GM18858 (cell line): Measurements from ENCODE around the gene MYO6.
"Not testable (repeated sequence)": the region's sequence is repeated elsewhere in the genome, so short reads cannot be mapped to it uniquely, and the experiment has no call there.

Experiments used
- ATAC-seq: cut with Tn5 transposase; IDR thresholded peaks from one replicate; pipeline ENCODE4 v1.9.1; 2021; ENCODE audit not compliant: unreplicated experiment

Gene MYO6

DNA sequence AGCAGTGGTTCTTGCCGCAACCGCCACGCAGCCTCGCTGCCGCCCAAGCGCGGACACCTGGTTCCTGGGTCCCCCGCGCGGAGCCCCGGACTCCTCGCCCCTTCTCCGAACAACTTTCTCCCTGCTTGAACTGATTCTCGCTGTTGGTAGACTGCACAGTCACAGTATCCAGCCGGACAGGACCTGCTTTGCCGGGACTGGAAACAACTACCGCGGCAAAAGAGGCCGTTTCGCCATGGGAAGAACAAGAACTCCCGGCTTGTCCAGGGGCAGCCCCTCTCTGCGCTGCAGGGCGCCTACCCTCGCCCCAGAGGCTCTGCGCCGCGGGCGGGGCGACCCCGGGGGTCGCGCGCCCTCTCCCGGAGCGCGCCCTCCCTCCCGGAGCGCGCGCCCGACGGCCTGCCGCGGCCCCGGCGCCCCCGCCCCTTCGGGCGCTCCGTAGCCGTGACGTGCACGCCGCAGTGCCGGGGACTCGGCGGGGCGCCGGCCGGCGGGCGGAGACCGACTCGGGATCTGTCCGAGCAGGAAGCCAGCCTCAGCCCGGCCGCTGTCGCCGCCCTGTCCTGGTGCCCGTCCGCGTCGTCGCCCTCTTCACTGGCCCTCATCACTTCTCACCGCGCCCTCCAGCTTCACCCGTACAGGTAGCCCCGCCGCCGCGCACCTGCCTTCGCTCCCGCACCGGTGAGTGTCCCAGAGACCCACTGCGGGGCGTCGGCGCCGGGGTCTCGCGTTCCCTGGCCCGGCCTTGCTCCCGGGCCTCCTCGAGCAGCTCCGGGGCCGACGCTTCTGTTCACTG, at the start of gene MYO6:
MYO6 (plus strand) TSS at position 497 of the 796 bp plus-strand sequence. CDS start 68,309 bp downstream, outside the sequence.
- peak; percentile 69 for ATAC-seq

- not testable (repeated sequence) for ATAC-seq
Observed at GRCh38 chr6:75708334-75708733, 40.7 kb upstream of the MYO6 start.

DNA sequence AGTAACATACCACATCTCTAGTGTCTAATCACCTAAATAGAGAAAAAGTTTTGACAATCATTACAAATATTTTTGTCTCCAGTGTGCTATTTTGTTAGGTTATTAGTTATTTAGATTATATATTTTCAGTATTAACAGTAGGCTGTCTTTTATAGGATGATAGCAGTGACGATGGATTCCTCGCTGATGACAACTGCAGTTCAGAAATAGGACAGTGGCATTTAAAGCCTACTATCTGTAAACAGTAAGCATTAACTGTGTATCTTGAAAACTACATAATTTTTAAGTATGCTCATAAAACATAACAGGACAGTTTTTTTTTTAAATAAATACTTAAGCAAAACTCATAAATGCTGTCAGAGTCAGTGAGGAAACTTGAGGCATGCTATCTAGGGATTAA, 37.9 kb upstream of the MYO6 start:
- ATAC-seq: no peak

DNA sequence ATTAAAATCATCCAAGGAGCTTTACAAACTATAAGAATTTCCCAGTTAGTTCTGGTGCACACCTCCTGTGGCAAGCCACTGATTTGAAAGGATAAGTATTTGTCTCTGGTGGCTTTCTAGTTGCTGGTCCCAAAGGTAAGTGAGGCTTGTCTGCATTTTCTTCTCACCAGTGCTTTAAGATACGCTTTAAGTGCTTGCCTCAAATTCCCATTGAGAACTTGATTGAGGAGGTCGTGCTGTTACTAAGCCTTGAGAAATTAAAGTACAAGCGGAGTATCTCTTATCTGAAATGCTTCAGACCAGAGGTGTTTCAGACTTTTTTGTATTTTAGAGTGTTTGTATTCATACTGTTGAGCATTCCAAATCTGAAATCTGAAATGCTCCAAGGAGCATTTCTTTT, 29.9 kb upstream of the MYO6 start:
- no peak for ATAC-seq

DNA sequence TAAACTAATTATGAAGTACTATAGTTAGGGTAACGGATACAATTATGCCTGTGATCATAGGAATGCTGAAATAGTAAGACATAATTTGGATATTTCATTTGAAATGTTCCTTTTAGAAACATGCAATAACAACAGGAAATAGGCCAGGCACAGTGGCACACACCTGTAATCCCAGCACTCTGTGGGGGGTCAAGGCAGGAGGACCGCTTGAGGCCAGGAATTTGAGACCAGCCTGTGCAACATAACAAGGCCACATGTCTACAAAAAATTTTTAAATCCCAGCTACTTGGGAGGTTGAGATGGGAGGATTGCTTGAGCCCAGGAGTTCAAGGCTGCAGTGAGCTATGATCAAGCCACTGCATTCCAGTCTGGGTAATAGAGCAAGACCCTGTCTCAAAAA, 25.7 kb upstream of the MYO6 start:
- no peak for ATAC-seq

DNA sequence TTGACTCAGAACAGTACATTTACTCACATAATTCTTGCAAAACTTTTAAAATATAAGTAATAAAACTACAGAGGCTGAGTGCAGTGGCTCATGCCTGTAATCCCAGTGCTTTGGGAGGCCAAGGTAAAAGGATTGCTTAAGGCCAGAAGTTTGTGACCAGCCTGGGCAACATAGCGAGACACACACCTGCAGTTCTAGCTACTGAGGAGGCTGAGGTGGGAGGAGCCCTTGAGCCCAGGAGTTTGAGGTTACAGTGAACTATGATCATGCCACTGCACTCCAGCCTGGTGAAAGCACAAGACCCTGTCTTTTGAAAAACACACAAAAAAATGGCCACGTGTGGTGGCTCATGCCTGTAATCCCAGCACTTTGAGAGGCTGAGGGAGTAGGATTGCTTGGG, 21.8 kb upstream of the MYO6 start:
- ATAC-seq: no peak

- not testable (repeated sequence) for ATAC-seq
Observed at GRCh38 chr6:75731029-75731428, 18.0 kb upstream of the MYO6 start.

DNA sequence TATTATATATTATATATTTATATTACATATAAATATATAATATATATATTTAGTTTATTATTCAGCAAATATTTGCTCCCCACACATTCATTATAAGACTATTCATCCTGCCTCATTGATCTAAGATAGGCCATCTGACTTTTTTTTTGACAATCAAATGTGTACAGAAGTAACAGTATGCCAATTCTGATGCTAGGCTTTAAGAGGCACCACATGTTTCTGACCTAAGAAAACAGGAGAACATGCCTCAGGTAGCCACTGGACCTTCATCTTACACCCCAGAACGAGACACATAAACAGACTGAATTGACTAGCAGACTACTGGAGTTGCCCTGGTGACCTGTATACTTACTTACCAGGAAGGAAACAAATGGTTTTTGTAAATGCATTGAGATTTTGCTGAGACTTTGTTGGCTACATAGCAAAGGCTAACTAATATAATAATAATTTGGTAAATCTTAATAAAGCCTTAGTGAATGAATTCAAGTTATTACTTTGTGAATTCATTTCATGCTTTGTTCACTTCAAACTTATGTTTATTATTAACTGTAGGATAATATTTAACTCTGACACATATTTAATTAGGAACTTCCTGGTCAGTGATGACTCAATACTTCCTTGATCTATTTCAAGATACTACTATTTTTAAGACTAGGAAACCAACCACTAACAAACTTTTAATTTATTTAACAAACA, 13.4 kb upstream of the MYO6 start:
- ATAC-seq: peak; percentile 90

GRCh38 chr6:75743971-75744370, 5.1 kb upstream of the MYO6 start:
- ATAC-seq: no peak

DNA sequence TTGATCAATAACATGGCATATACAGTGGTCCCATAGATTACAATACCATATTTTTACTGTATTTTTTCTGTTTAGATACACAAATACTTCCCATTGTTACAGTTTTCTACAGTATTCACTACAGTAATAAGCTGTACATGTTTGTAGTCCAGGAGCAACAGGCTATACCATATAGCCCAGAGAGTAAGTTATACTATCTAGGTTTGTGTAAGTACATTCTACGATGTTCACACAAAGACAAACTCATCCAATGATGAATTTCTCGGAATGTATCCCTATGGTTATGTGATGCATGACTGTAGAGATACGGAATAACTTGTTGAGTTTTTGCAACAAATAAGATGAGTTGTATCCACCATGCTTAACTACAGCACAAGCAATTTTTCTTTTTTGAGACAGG, 3.6 kb upstream of the MYO6 start:
- ATAC-seq: no peak

DNA sequence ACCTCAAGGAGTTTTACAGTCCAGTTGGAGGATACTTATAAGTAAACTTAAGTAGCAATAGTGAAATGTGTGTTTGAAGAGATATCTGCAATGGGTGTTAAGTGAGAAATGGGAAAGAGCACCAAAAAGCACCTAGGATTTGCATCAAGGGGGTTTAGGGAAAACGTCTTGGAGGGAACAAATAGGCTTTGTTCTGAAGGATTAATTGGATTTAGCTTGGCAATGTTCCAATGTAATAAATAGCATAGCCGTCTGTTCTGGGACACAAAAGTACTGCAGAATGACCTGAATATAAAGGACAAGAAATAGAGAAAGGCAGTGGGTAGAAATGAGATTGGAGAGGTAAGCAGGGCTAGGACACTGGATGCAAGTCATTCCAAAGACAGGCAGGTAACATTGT, 2.8 kb upstream of the MYO6 start:
- no peak for ATAC-seq

DNA sequence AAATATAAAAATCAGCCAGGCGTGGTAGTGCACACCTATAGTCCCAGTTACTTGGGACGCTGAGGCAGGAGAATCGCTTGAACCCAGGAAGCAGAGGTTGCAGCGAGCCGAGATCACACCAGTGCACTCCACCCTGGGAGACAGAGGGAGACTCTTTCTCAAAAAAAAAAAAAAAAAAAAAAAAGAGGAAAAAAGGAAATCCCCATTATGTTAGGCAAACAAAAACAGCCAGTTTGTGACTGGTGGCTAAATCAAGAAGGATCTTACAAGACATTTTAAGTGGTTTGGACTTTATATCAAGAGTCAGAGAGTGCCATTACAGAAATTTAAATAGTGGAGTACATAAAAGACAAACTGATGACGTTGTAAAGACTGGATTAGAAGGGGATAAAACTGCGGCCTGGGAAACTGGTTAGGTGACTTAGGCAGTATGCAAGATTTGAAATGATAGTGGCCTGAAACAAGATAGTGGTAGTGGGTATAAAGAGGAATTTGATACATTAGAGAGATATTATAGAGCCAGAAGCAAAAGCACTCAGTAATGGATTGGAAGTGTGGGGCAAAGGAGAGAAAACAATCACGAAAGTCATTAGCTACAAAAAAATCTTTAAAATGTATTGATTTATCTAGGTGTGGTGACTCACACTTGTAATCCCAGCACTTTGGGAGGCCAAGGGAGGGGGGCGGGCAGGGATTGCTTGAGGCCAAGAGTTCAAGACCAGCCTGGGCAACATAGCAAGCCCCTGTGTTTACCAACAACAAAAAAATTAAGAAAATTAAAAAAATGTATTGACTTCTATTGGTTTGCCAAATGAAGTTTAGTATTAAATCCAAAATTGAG, 1.7 kb upstream of the MYO6 start:
- ATAC-seq: no peak

GRCh38 chr6:75748003-75748742, 866 bp upstream of the MYO6 start:
- ATAC-seq: no peak

DNA sequence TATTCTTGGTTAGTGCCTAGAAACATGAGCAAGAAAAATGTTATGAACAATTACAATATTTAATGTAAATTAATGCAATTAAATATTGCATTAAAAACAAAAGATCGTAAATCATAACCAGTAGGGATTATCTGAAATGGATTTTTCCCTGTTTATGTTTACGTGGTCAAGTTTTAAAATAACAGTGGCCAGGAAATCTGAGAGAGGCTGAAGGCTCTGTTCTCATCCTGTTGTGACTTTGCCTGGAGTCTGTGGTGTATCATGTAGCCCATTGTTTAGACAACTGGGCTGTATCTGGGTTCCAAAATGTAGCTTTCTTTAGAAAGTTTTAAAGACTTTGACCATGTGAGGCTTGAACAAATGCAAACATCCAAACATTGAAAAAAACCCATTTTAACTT, 2.4 kb downstream of the MYO6 start:
- ATAC-seq: no peak

DNA sequence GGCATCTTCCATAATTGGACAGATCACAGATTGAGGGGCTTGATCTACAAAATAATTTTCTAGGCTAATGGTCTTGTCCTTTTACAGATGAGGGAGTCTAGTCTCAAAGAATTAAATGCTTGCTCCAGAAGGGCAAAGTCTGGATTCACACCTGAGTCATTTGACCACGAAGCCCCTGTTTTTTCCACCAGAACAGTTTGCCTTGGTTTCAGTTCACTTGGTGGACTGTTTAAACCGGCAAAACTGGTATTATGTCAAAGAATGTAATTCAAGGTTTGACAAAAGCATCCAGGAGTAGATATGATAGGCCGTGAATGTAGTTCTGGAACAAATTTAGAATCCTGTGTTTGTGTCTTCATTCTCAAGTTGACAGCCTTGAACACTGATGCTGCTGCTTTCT, 3.3 kb downstream of the MYO6 start:
- no peak for ATAC-seq

- no peak for ATAC-seq
Observed at GRCh38 chr6:75755704-75756103, 6.7 kb downstream of the MYO6 start.

- ATAC-seq: no peak
Observed at GRCh38 chr6:75757295-75757694, 8.3 kb downstream of the MYO6 start.

- ATAC-seq: no peak
Observed at GRCh38 chr6:75758061-75758460, 9.0 kb downstream of the MYO6 start.

- ATAC-seq: no peak
Observed at GRCh38 chr6:75759207-75759606, 10.2 kb downstream of the MYO6 start.

- no peak for ATAC-seq
Observed at GRCh38 chr6:75760320-75760719, 11.3 kb downstream of the MYO6 start.

- ATAC-seq: no peak
Observed at GRCh38 chr6:75761489-75761888, 12.4 kb downstream of the MYO6 start.
